ENCODE data around the gene TMEM131L.
"Not testable (repeated sequence)": the region's sequence is repeated elsewhere in the genome, so short reads cannot be mapped to it uniquely, and the experiment has no call there.

TMEM131L gene

GRCh38 chr4:153579872-153580271, 113.7 kb downstream of the TMEM131L start:
- no peak for DNase-seq

GRCh38 chr4:153582954-153583702, 117.0 kb downstream of the TMEM131L start:
- no peak for DNase-seq

GRCh38 chr4:153585026-153585425, 118.9 kb downstream of the TMEM131L start:
- no peak for DNase-seq

GRCh38 chr4:153589703-153590595, 123.8 kb downstream of the TMEM131L start:
- DNase-seq: no peak

- DNase-seq: no peak
These were observed 125.3 kb downstream of the TMEM131L start for GRCh38 chr4:153591441-153591840.

- DNase-seq: no peak
These were observed 125.9 kb downstream of the TMEM131L start for GRCh38 chr4:153592064-153592463.

GRCh38 chr4:153593161-153593560, 127.0 kb downstream of the TMEM131L start:
- DNase-seq: no peak

- no peak for DNase-seq
These were observed 128.1 kb downstream of the TMEM131L start for GRCh38 chr4:153594210-153594609.

- no peak for DNase-seq
These were observed 129.9 kb downstream of the TMEM131L start for GRCh38 chr4:153595894-153596601.

- DNase-seq: no peak
These were observed 136.6 kb downstream of the TMEM131L start for GRCh38 chr4:153602758-153603157.

GRCh38 chr4:153603258-153603657, 137.1 kb downstream of the TMEM131L start:
- DNase-seq: no peak

- DNase-seq: no peak
These were observed 137.7 kb downstream of the TMEM131L start for GRCh38 chr4:153603835-153604234.

GRCh38 chr4:153609070-153609469, 142.9 kb downstream of the TMEM131L start:
- DNase-seq: not testable (repeated sequence)

- no peak for DNase-seq
These were observed 144.6 kb downstream of the TMEM131L start for GRCh38 chr4:153610623-153611376.

GRCh38 chr4:153611679-153612078, 145.5 kb downstream of the TMEM131L start:
- no peak for DNase-seq

- DNase-seq: no peak
These were observed 146.7 kb downstream of the TMEM131L start for GRCh38 chr4:153612878-153613277.

GRCh38 chr4:153616006-153616555, 149.9 kb downstream of the TMEM131L start:
- no peak for DNase-seq

- no peak for DNase-seq
These were observed 152.7 kb downstream of the TMEM131L start for GRCh38 chr4:153618833-153619232.

- no peak for DNase-seq
These were observed 153.7 kb downstream of the TMEM131L start for GRCh38 chr4:153619811-153620210.

- DNase-seq: no peak
These were observed 154.2 kb downstream of the TMEM131L start for GRCh38 chr4:153620352-153620751.

GRCh38 chr4:153622093-153622492, 155.9 kb downstream of the TMEM131L start:
- no peak for DNase-seq

- DNase-seq: no peak
These were observed 156.6 kb downstream of the TMEM131L start for GRCh38 chr4:153622778-153623240.
